ENCODE measurements around the gene CAMKK1. TPM values are rescaled to one million over a fixed set of nuclear protein-coding genes. Genes with fewer than 3 reads are reported as not detected.

CAMKK1 gene
- polyA plus RNA-seq, 2 of the 4 experiments (the other 2 are of a cell fraction): 6.9 to 14.8 TPM

GRCh38 chr17:3845621-3846436 lies 47.0 kb downstream of the CAMKK1 start, which contains the start of gene NCBP3:
Gene NCBP3, minus strand, starts transcription at chr17:3846246. Its CDS starts 23 bp downstream, at chr17:3846223.
- H3K4me3 ChIP-seq: peak within 1 kb of the TSS; percentile 93
- ChIA-PET CTCF (interaction anchor here (0.6 to 11.3 kb wide), 47 partner anchors 8 to 665 kb away, joined by 3 to 224 read pairs (median 4); partner anchors contain the start of genes ATP2A3, HASPIN and P2RX1), POLR2A (interaction anchor here (0.6 to 1.8 kb wide), 13 partner anchors 12 to 297 kb away, joined by 3 to 10 read pairs (median 4); partner anchors contain the start of genes CAMKK1, CYB5D2 and HASPIN)
- DNase-seq (ENCODE audit: low read depth in 1 of 2, low spot score in 1 of 2) (peak; percentile 97), FAIRE-seq (no peak), ATAC-seq (peak; percentile 92 to 98)
- TF ChIP-seq NFE2L2 (conservative IDR thresholded peaks at IDR 0.05; ENCODE audit: low read length) (no peak), PHF8 (IDR thresholded peaks at IDR 0.05; ENCODE audit: borderline replicate concordance, low read depth) (peak; percentile 100), PBX3 (IDR thresholded peaks at IDR 0.05) (peak; percentile 59; the same call in 1 of the 2 replicates), ATOH8 (CRISPR knock-in tag; IDR thresholded peaks at IDR 0.05; ENCODE audit: low read depth) (0 out of 2 replicates have a peak, but pooled peaks have one; percentile 3), HDAC2 (IDR thresholded peaks at IDR 0.05) (no peak), POLR2A (IDR thresholded peaks at IDR 0.05; ENCODE audit: low read length) (peak; percentile 92), BCL3 (IDR thresholded peaks at IDR 0.05) (peak; percentile 97), SMC3 (IDR thresholded peaks at IDR 0.05) (peak; percentile 64), GATA3 (IDR thresholded peaks at IDR 0.05; ENCODE audit: borderline replicate concordance) (peak; percentile 26; the same call in 1 of the 2 replicates), HOXB5 (CRISPR knock-in tag; IDR thresholded peaks at IDR 0.05) (peak; percentile 76; the same call in 1 of the 2 replicates), CTCF (IDR thresholded peaks at IDR 0.05) (peak; percentile 95), HEYL (CRISPR knock-in tag; IDR thresholded peaks at IDR 0.05) (no peak), TP53 (CRISPR knock-in tag; IDR thresholded peaks at IDR 0.05) (no peak), JUN (IDR thresholded peaks at IDR 0.05) (peak; percentile 92 to 99), MAZ (IDR thresholded peaks at IDR 0.05; ENCODE audit: borderline replicate concordance, low read depth, low read length) (peak; percentile 59; the same call in 1 of the 2 replicates), CHD4 (IDR thresholded peaks at IDR 0.05; ENCODE audit: borderline replicate concordance) (no peak), KDM5A (IDR thresholded peaks at IDR 0.05) (peak; percentile 87), FOSB (CRISPR knock-in tag; IDR thresholded peaks at IDR 0.05) (no peak), POLR2AphosphoS2 (conservative IDR thresholded peaks at IDR 0.05; ENCODE audit: low read length) (no peak), RAD21 (conservative IDR thresholded peaks at IDR 0.05 in 1 of 2, IDR thresholded peaks at IDR 0.05 in 1 of 2) (peak; percentile 4 to 47; a peak in 3 of 5 replicates), HMGXB4 (CRISPR knock-in tag; IDR thresholded peaks at IDR 0.05; ENCODE audit: borderline replicate concordance) (peak; percentile 93; the same call in 1 of the 2 replicates), MAX (IDR thresholded peaks at IDR 0.05) (peak; percentile 74), RARB (CRISPR knock-in tag; IDR thresholded peaks at IDR 0.05) (no peak), FOSL2 (IDR thresholded peaks at IDR 0.05) (no peak), FOSL2 (CRISPR knock-in tag; IDR thresholded peaks at IDR 0.05) (peak; percentile 50), CBX8 (IDR thresholded peaks at IDR 0.05) (no peak), HOXA7 (CRISPR knock-in tag; IDR thresholded peaks at IDR 0.05) (no peak), RFX5 (IDR thresholded peaks at IDR 0.05) (peak; percentile 47; the same call in 1 of the 2 replicates)
- peak within 1 kb of the TSS; percentile 96 to 97 for H3K27ac ChIP-seq
- peak within 1 kb of the TSS; percentile 97 for H3K4me2 ChIP-seq
- H3K4me1 ChIP-seq: peaks cover 17% of the 10 kb centered on the region
- no peaks in the 10 kb centered on the region for H3K9me3 ChIP-seq
- 2% methylated on average over 19 of the region's 76 CpGs for WGBS (ENCODE audit: missing lambda C conversion rate)
